ENCODE data around the gene PCYOX1L.

PCYOX1L gene

DNA sequence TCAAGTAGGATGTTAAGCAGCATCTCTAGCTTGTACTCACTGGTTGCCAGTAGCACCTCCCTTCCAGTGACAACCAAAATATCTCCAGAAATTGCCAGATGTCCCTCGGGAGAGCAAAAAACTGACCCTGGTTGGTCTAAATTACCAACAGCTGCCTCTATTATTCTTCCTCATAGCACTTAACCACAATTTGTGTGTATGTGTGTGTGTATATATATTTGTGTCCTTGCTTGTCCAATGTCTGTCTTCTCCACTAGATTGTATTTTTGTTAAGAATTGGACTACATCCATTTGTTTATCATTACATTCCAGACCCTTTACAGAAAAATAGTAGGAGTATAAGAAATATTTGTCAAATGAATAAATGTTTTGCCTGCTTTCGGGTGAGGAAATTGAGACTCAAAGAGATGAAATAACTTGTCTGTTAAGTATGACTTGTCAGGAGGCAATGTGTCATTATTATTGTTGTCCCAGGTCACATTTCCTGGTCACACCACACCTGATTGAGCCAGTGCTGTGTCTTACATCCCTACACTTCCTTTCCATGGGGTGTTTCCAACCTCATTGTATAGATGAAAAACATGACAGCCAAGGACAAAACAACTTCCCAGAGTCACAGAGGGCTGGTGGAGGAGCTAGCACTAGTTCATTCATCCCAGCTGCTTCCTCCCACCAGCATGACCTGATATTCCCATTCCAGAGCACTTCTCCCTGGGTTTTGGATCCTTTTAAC lies 24.0 kb upstream of the PCYOX1L start:
- DNase-seq (ENCODE audit: low read depth): peak; percentile 7
- TF ChIP-seq, protein P1, sequence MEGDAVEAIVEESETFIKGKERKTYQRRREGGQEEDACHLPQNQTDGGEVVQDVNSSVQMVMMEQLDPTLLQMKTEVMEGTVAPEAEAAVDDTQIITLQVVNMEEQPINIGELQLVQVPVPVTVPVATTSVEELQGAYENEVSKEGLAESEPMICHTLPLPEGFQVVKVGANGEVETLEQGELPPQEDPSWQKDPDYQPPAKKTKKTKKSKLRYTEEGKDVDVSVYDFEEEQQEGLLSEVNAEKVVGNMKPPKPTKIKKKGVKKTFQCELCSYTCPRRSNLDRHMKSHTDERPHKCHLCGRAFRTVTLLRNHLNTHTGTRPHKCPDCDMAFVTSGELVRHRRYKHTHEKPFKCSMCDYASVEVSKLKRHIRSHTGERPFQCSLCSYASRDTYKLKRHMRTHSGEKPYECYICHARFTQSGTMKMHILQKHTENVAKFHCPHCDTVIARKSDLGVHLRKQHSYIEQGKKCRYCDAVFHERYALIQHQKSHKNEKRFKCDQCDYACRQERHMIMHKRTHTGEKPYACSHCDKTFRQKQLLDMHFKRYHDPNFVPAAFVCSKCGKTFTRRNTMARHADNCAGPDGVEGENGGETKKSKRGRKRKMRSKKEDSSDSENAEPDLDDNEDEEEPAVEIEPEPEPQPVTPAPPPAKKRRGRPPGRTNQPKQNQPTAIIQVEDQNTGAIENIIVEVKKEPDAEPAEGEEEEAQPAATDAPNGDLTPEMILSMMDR (conservative IDR thresholded peaks at IDR 0.05; ENCODE audit: low read depth, low read length): no peak
- no peak overlapping the region for H3K4me3 ChIP-seq (ENCODE audit: low read depth, low read length)

DNA sequence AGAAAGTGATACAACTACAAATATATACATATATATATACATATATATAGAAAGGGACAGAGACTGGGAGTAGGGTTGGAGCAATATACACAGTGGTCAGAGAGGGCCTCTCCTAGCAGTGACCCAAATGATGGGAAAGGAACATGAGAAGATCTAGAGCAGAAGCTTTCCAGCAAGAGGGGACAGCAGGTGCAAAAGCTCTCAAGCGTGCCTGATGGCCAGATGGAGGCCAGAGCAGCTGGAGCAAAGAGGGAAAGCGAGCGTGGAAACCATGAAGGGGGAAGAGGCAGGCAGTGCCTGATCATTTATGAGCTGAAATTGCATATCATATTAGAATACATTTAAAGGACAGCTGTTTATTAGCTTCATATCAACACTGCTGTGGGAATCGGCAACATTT lies 20.1 kb upstream of the PCYOX1L start:
- no peak for DNase-seq (ENCODE audit: low read depth)
- TF ChIP-seq, protein P1 (conservative IDR thresholded peaks at IDR 0.05; ENCODE audit: low read depth, low read length): no peak
- no peak overlapping the region for H3K4me3 ChIP-seq (ENCODE audit: low read depth, low read length)

DNA sequence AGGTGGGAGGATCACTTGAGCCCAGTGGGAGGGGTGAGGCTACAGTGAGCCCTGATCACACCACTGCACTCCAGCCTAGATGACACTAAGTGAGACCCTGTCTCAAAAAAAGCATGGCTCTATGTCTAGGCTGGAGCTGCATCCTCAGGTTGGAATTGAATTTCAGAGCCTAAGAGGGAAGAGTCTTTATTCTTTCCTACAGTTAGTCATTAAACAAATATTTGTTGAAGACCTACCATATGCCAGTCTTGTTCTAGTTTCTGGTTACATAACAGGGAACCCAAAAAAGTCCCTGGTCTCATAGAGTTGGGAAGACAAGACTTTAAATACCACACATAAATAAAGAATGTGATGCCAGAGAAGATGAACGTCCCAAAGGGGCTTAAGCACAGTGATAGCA lies 19.5 kb upstream of the PCYOX1L start:
- TF ChIP-seq, protein P1 (conservative IDR thresholded peaks at IDR 0.05; ENCODE audit: low read depth, low read length): no peak
- no peak for DNase-seq (ENCODE audit: low read depth)
- H3K4me3 ChIP-seq (ENCODE audit: low read depth, low read length): no peak overlapping the region

DNA sequence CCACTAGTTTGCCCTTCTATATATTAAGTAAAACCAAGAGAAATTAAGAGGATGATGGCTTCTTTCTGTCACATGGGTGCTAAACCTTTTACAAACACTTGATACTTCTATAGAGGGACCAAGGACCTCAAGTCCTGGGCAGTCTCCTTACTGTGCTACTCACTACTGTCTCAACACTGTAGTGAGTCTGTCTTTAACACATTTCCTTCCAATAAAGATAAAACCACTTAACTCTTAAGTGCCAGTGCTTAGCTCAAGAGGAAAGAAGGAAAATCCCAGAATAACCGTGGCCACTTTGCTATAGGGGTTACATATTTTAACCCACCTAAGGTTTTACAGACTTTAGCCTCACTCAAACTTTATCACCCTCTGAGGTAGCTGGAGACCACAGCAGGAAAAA lies 16.9 kb upstream of the PCYOX1L start:
- TF ChIP-seq, protein P1 (conservative IDR thresholded peaks at IDR 0.05; ENCODE audit: low read depth, low read length): no peak
- no peak for DNase-seq (ENCODE audit: low read depth)
- H3K4me3 ChIP-seq (ENCODE audit: low read depth, low read length): no peak overlapping the region

DNA sequence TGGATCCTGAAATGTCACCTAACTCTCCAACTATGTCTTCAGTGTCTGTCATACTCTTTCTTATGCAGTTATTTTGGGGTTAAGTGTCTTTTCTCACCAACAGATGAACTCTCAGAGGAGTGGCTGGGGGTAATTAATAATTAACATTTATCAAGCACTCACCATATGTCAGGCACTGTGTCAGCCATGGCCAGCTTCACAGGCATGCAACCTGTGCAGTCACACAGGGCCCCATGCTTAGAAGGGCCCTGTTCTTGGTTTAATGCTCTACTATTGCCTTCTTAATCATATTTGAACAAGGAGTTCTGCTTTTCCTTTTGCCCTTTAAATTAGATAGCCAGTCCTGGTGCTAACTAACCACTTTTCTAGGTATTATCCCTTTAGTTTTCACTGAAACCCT lies 16.0 kb upstream of the PCYOX1L start:
- H3K4me3 ChIP-seq (ENCODE audit: low read depth, low read length): no peak overlapping the region
- TF ChIP-seq, protein P1 (conservative IDR thresholded peaks at IDR 0.05; ENCODE audit: low read depth, low read length): no peak
- no peak for DNase-seq (ENCODE audit: low read depth)

DNA sequence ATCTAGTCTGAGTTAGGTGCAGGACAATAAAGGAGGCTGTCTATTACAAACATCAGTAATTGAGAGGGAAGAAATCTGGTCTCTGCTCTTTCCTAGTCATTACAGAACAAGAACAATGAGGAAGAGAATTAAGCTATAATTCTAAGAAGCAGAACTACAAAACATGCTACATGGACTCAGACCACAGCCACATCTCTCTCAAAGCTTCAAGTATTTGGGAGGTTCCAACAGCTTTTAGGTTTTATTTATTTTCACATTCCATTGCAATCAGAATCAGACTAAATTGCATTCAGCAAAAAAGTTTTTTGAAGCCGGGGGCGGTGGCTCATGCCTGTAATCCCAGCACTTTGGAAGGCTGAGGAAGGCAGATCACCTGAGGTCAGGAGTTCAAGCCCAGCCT lies 13.7 kb upstream of the PCYOX1L start:
- TF ChIP-seq, protein P1 (conservative IDR thresholded peaks at IDR 0.05; ENCODE audit: low read depth, low read length): no peak
- DNase-seq (ENCODE audit: low read depth): no peak
- no peak overlapping the region for H3K4me3 ChIP-seq (ENCODE audit: low read depth, low read length)

Data from choroid plexus epithelial cell (primary cell).